GM13976 (cell line): ENCODE measurements around the gene SCGN.

Experiments used
- DNase-seq: peaks from one replicate; pipeline ENCODE4 v3.0.0; 2012; ENCODE audit warnings: low spot score
- CTCF ChIP-seq: IDR thresholded peaks from 2 replicates; pipeline ENCODE4 v1.5.1; 2012; ENCODE audit warnings: borderline replicate concordance, mild to moderate bottlenecking; ENCODE audit not compliant: insufficient read depth; ENCODE audit errors: extremely low read depth, missing control alignments, control extremely low read depth
- in situ Hi-C: fragments of 300-500 bp; cut with MboI; formaldehyde crosslinking; loops from one replicate; pipeline ENCODE4 v1.12.0; 2022; ENCODE audit warnings: low sequenced_read_pairs, mixed read lengths, inconsistent platforms; ENCODE audit not compliant: unreplicated experiment

SCGN gene

GRCh38 chr6:25613415-25613814 lies 38.6 kb upstream of the SCGN start:
- in situ Hi-C loops, result loop anchor here (25.0 kb wide), 1 partner anchor 751 kb away; no protein-coding TSS in a partner anchor
- no peak for DNase-seq

GRCh38 chr6:25614052-25614451 lies 38.0 kb upstream of the SCGN start:
- no peak for DNase-seq
- TF ChIP-seq CTCF, result no peak
- in situ Hi-C loops, result loop anchor here (25.0 kb wide), 1 partner anchor 752 kb away; no protein-coding TSS in a partner anchor

More at GRCh38 chr6:25613415-25613814, 38.6 kb upstream of the SCGN start:
- TF ChIP-seq CTCF, result no peak

- no peak for TF ChIP-seq CTCF
- no peak for DNase-seq
- in situ Hi-C loops, result loop anchor here (25.0 kb wide), 1 partner anchor 753 kb away; no protein-coding TSS in a partner anchor
These were observed 36.5 kb upstream of the SCGN start for GRCh38 chr6:25615471-25615870.

- DNase-seq, result peak; percentile 40
- no peak for TF ChIP-seq CTCF
- in situ Hi-C loops, result loop anchor here (25.0 kb wide), 1 partner anchor 756 kb away; no protein-coding TSS in a partner anchor
These were observed 34.0 kb upstream of the SCGN start for GRCh38 chr6:25617997-25618396.

GRCh38 chr6:25619217-25619616 lies 32.8 kb upstream of the SCGN start:
- no peak for DNase-seq
- TF ChIP-seq CTCF, result no peak
- in situ Hi-C loops, result loop anchor here (25.0 kb wide), 1 partner anchor 757 kb away; no protein-coding TSS in a partner anchor

GRCh38 chr6:25620391-25620790 lies 31.6 kb upstream of the SCGN start:
- DNase-seq, result no peak
- no peak for TF ChIP-seq CTCF
- in situ Hi-C loops, result loop anchor here (25.0 kb wide), 1 partner anchor 758 kb away; no protein-coding TSS in a partner anchor
